ENCODE results near the gene APRT. TPM values are rescaled to one million over a fixed set of nuclear protein-coding genes. Genes with fewer than 3 reads are reported as not detected.

The APRT gene
- total RNA-seq, 1 experiment from 2014 or later = 350 TPM

DNA sequence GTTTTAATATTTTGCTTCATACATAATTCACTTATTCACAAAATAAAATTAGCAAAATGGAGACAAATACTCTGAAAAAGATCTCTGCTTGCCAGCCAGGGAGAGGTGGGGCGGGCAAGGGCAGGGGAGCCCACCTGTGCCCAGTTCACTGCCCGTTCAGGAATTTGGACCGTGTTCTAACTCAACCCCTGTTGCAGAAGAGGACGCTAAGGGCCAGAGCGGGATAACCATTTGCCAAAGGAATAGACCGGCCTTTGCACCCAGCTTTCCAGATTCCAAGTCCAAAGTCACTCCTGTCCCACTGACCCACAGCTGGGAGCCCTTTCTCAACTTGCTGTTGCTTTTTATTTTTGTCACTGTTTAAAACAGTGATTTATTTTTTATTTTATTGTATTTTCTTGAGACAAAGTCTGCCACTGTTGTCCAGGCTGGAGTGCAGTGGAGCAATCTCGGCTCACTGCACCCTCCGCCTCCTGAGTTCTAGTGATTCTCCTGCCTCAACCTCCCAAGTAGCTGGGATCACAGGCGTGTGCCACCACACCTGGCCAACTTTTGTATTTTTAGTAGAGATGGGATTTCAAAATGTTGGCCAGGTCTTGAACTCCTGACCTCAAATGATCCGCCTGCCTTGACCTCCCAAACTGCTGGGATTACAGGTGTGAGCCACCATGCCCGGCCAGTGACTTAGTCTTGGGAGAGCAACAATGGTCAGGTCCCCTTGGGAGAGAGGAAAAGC is 24.0 kb downstream of the APRT start:
- Histone ChIP-seq H3K36me3 (ENCODE audit: low read depth, low read length) (no peaks in the 10 kb centered on the region), H3K4me3 (ENCODE audit: low read length) (no peak overlapping the region), H3K4me1 (ENCODE audit: insufficient read depth, low read length) (peaks cover 8% of the 10 kb centered on the region), H2AFZ (ENCODE audit: low read length) (no peak overlapping the region), H3K79me2 (ENCODE audit: low read length) (peaks cover 22% of the 10 kb centered on the region), H3K9me2 (replicated peaks; ENCODE audit: low read length) (no peaks in the 10 kb centered on the region), H3K9ac (ENCODE audit: low read length) (no peak overlapping the region), H3K27ac (ENCODE audit: low read length) (no peak overlapping the region), H3K27me3 (ENCODE audit: low read length) (no peaks in the 10 kb centered on the region), H3K4me2 (ENCODE audit: low read length) (no peak overlapping the region), H3K9me3 (ENCODE audit: low read length) (no peaks in the 10 kb centered on the region), H4K20me1 (ENCODE audit: low read length) (0 out of 2 replicates have a peak, but pooled peaks cover 11% of the 10 kb centered on the region), H3F3A (ENCODE audit: low read length, unreplicated experiment) (no peaks in the 10 kb centered on the region)
- TF ChIP-seq, protein P1, sequence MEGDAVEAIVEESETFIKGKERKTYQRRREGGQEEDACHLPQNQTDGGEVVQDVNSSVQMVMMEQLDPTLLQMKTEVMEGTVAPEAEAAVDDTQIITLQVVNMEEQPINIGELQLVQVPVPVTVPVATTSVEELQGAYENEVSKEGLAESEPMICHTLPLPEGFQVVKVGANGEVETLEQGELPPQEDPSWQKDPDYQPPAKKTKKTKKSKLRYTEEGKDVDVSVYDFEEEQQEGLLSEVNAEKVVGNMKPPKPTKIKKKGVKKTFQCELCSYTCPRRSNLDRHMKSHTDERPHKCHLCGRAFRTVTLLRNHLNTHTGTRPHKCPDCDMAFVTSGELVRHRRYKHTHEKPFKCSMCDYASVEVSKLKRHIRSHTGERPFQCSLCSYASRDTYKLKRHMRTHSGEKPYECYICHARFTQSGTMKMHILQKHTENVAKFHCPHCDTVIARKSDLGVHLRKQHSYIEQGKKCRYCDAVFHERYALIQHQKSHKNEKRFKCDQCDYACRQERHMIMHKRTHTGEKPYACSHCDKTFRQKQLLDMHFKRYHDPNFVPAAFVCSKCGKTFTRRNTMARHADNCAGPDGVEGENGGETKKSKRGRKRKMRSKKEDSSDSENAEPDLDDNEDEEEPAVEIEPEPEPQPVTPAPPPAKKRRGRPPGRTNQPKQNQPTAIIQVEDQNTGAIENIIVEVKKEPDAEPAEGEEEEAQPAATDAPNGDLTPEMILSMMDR (conservative IDR thresholded peaks at IDR 0.05; ENCODE audit: low read depth, low read length) = no peak
- TF ChIP-seq EZH2phosphoT487 (IDR thresholded peaks at IDR 0.05; ENCODE audit: borderline replicate concordance, low read length) (no peak), EZH2 (IDR thresholded peaks at IDR 0.05; ENCODE audit: low read length, unreplicated experiment) (no peak)
- intact Hi-C loops (cut with micrococcal nuclease) = no loop called here
- no peak for DNase-seq
- no TSS peak for BruUV-seq (replicated peaks)
- CTCF ChIA-PET = interaction anchor here (1.0 kb wide), 1 partner anchor 50 kb away, joined by 4 read pairs; no protein-coding TSS in a partner anchor
- ATAC-seq = no peak
- POLR2A ChIA-PET (ENCODE audit: unreplicated experiment) = interaction anchor here (0.6 kb wide), 1 partner anchor 27 kb away, joined by 8 read pairs; no protein-coding TSS in a partner anchor

DNA sequence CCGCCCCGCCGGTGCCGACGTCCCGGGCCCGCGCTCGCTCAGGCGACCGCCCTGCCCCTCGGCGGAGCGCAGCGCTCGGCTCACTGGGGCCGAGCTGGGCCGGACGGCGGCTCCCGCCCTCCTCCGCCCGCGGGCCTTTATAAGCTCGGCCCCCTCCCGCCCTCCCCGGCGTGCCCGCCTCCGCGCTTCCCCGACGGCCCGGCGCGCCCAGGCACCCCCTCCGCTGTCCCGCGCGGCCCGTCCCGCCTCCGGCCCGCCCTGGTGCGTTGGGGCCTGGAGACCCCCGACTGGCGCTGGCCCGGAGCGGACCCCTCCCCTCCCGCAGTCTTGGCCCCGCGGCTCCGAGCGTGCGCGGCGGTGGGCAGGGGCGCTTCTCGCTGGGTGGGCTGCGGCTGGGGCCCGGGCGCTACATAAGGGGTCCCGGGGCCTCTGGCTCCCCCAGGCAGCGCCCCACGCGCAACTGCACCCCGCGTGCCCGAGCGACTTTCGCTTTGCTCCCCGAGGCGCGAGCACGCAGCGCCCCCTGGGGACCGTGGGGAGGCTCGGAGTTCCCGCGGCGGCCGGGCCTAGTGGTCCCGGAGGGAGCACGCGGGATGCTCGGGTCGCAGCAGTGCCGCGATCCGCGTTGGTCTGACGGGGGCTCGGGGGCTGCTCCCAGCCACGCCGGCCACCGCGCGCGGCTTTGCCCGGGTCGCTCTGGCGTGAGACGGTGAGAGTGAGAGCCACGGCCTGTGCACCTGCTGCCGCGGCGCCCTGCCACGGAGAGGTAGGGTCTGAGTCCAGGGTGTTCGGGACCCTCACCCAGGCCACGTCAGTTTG is 26.4 kb downstream of the APRT start, which contains the start of gene PIEZO1:
Gene PIEZO1, minus strand, starts transcription at position 115 of the 819 bp plus-strand sequence. CDS start 256 bp downstream, outside the sequence.
- peaks cover 14% of the 10 kb centered on the region; the same call in 1 of the 2 replicates for H4K20me1 ChIP-seq (ENCODE audit: low read length)
- peak within 1 kb of the TSS; percentile 76 for H3K4me3 ChIP-seq (ENCODE audit: low read length)
- no peaks in the 10 kb centered on the region for H3K9me3 ChIP-seq (ENCODE audit: low read length)
- H3K79me2 ChIP-seq (ENCODE audit: low read length) = peaks cover 46% of the 10 kb centered on the region
- ChIA-PET CTCF (interaction anchor here (0.6 to 2.7 kb wide), 3 partner anchors 21 to 48 kb away, joined by 3 to 21 read pairs (median 3); no protein-coding TSS in a partner anchor), POLR2A (ENCODE audit: unreplicated experiment) (interaction anchor here (1.0 kb wide), 1 partner anchor 48 kb away, joined by 4 read pairs; no protein-coding TSS in a partner anchor)
- DNase-seq (peak; percentile 53), ATAC-seq (peak; percentile 38)
- H3K36me3 ChIP-seq (ENCODE audit: low read depth, low read length) = no peaks in the 10 kb centered on the region
- H3K4me1 ChIP-seq (ENCODE audit: insufficient read depth, low read length) = peaks cover 30% of the 10 kb centered on the region
- no peaks in the 10 kb centered on the region for H3K9me2 ChIP-seq (replicated peaks; ENCODE audit: low read length)
- intact Hi-C loops (cut with micrococcal nuclease) = loop anchor here (2.0 kb wide), 1 partner anchor 49 kb away; no protein-coding TSS in a partner anchor
- H3F3A ChIP-seq (ENCODE audit: low read length, unreplicated experiment) = no peaks in the 10 kb centered on the region
- peak within 1 kb of the TSS; percentile 84 for H3K9ac ChIP-seq (ENCODE audit: low read length)
- no peak for TF ChIP-seq EZH2 (IDR thresholded peaks at IDR 0.05; ENCODE audit: low read length, unreplicated experiment)
- TF ChIP-seq EZH2phosphoT487 (IDR thresholded peaks at IDR 0.05; ENCODE audit: borderline replicate concordance, low read length) = no peak
- TF ChIP-seq, protein P1 (conservative IDR thresholded peaks at IDR 0.05; ENCODE audit: low read depth, low read length) = peak; percentile 70
- peak within 1 kb of the TSS; percentile 88 for H3K4me2 ChIP-seq (ENCODE audit: low read length)
- H3K27ac ChIP-seq (ENCODE audit: low read length) = peak within 1 kb of the TSS; percentile 53
- BruUV-seq (replicated peaks) = no TSS peak
- peak within 1 kb of the TSS; percentile 72 for H2AFZ ChIP-seq (ENCODE audit: low read length)
- H3K27me3 ChIP-seq (ENCODE audit: low read length) = no peaks in the 10 kb centered on the region
